Ovary (tissue), 3 donors: ENCODE data around the gene LRFN4.

ENCODE experiments used
- CTCF ChIP-seq, 3 donors: fragments of 450-650 bp in 2 of 3; fragments of 200-600 bp in 1 of 3; IDR thresholded peaks; one replicate each; pipeline versions ENCODE4 v1.5.1 to v1.8.0; 2016 to 2022; ENCODE audit warnings: antibody characterized with exemption in 3 of 3, mild to moderate bottlenecking in 1 of 3
- EP300 ChIP-seq: sonication (generic); formaldehyde crosslinking; IDR thresholded peaks from one replicate; pipeline ENCODE4 v1.6.1; 2017; ENCODE audit warnings: antibody characterized with exemption
- POLR2A ChIP-seq: fragments of 450-650 bp; IDR thresholded peaks from one replicate; pipeline ENCODE4 v1.6.1; 2017; ENCODE audit warnings: antibody characterized with exemption, mild to moderate bottlenecking, moderate library complexity
- donor health status: DM: no; HTN: no; CAD: no.

- TF ChIP-seq CTCF (IDR thresholded peaks at IDR 0.05), result no peak
- TF ChIP-seq POLR2A, result no peak
- no peak for TF ChIP-seq EP300
Measured at GRCh38 chr11:66906061-66906733, 49.3 kb downstream of the LRFN4 start.
